ENCODE measurements around the gene ERVW-1. TPM values are rescaled to one million over a fixed set of nuclear protein-coding genes. Genes with fewer than 3 reads are reported as not detected.

Gene ERVW-1
- total RNA-seq, 2 experiments from 2014 or later = not detected

DNA sequence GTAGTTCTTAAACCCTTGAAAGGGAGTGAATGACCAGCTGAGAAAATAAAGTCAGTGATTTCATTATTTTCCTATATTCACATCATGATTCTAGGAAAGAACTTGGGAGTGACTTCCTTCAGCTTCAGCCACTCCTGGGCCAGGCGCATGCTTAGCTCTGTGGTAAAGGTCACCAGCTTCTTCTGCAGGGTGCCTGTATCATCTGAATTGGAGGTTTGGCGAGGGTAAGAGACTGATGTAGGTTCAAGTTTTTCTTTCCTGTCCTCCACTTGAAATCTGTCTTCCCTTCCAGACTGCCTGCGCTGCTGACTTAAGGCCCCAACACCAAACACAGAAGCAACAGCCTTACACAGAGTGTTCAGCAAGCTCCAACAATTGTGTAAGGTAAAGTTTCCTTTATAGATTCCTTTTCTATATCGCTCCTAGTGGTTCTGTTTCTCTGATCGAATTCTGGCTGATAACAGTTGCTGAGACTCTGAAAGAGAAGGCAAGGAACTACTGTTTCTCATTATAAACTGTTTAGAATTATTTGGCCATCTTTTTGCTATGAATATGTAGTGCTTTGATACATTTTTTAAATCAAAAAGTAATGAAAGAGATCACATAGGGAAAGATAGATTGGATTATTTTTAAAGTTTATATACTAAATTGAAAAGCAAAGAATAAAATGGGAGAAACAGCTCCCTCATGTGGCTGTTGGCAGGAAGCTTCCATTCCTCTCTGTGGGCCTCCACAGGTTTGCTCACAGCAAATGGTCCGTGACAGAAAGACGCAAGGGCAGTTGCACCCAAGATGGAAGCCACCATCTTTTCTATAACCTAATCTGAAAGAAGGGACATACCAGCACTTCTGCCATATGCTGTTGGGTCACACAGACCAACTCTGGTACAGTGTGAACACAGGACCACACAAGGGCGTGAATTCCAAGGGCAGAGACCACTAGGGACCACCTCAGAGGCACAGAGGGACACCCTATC, 16.4 kb downstream of the ERVW-1 start:
- H3K4me3 ChIP-seq (ENCODE audit: low read depth, low read length, poor library complexity, severe bottlenecking) = no peak overlapping the region
- no TSS peak for BruUV-seq (replicated peaks)
- H3K4me1 ChIP-seq (ENCODE audit: insufficient read depth, low read length, poor library complexity, severe bottlenecking) = no peaks in the 10 kb centered on the region
- H3K27ac ChIP-seq (ENCODE audit: low read depth, low read length, poor library complexity, severe bottlenecking) = no peak overlapping the region
- H3K79me2 ChIP-seq (ENCODE audit: insufficient read depth, low read depth, low read length) = no peaks in the 10 kb centered on the region
- H2AFZ ChIP-seq (ENCODE audit: low read length) = peak overlapping the region; percentile 76
- peaks cover 5% of the 10 kb centered on the region for H3K36me3 ChIP-seq (ENCODE audit: insufficient read depth, low read length)
- ChIA-PET CTCF (ENCODE audit: unreplicated experiment) (no interaction called here), POLR2A (interaction anchor here (0.6 to 1.3 kb wide), 4 partner anchors 11 to 1080 kb away, joined by 3 to 5 read pairs (median 4); no protein-coding TSS in a partner anchor)
- peak; percentile 67 for DNase-seq (ENCODE audit: low spot score)
- peak overlapping the region; percentile 13; the same call in 1 of the 2 replicates for H3K4me2 ChIP-seq (ENCODE audit: low read length)
- no peak for TF ChIP-seq EZH2phosphoT487 (IDR thresholded peaks at IDR 0.05; ENCODE audit: borderline replicate concordance, low read depth, low read length)
- TF ChIP-seq, protein P1, sequence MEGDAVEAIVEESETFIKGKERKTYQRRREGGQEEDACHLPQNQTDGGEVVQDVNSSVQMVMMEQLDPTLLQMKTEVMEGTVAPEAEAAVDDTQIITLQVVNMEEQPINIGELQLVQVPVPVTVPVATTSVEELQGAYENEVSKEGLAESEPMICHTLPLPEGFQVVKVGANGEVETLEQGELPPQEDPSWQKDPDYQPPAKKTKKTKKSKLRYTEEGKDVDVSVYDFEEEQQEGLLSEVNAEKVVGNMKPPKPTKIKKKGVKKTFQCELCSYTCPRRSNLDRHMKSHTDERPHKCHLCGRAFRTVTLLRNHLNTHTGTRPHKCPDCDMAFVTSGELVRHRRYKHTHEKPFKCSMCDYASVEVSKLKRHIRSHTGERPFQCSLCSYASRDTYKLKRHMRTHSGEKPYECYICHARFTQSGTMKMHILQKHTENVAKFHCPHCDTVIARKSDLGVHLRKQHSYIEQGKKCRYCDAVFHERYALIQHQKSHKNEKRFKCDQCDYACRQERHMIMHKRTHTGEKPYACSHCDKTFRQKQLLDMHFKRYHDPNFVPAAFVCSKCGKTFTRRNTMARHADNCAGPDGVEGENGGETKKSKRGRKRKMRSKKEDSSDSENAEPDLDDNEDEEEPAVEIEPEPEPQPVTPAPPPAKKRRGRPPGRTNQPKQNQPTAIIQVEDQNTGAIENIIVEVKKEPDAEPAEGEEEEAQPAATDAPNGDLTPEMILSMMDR (conservative IDR thresholded peaks at IDR 0.05; ENCODE audit: low read length) = peak; percentile 97
- H4K20me1 ChIP-seq (ENCODE audit: insufficient read depth, low read length) = no peaks in the 10 kb centered on the region
- intact Hi-C loops (cut with micrococcal nuclease; ENCODE audit: unreplicated experiment) = loop anchor here (1.0 to 10.0 kb wide), 2 partner anchors 37 to 593 kb away; no protein-coding TSS in a partner anchor
- no peaks in the 10 kb centered on the region for H3K9me2 ChIP-seq (ENCODE audit: insufficient read depth, low read length)
- H3K9me3 ChIP-seq (ENCODE audit: low read length) = no peaks in the 10 kb centered on the region

DNA sequence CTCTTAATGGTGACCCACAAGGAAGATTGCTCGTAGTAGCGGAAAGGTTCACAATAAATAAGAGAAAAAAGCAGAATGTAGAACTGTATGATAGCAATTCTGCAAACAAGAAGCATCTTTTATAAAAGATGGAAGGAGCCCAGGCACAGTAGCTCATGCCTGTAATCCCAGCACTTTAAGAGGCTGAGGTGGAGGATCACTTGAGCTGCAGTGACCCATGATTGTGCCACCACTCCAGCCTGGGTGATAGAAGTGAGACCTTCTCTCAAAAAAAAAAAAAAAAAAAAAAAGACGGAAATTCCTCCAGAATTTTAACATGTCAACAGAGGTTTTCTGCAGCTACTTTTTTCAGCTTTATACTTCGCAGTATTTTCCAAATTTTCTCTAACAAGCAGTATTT, 17.2 kb downstream of the ERVW-1 start:
- Histone ChIP-seq H3K9me3 (ENCODE audit: low read length) (no peaks in the 10 kb centered on the region), H3K4me2 (ENCODE audit: low read length) (no peak overlapping the region), H3K79me2 (ENCODE audit: insufficient read depth, low read depth, low read length) (no peaks in the 10 kb centered on the region), H3K36me3 (ENCODE audit: insufficient read depth, low read length) (peaks cover 13% of the 10 kb centered on the region), H3K4me3 (ENCODE audit: low read depth, low read length, poor library complexity, severe bottlenecking) (no peak overlapping the region), H3K27ac (ENCODE audit: low read depth, low read length, poor library complexity, severe bottlenecking) (no peak overlapping the region), H2AFZ (ENCODE audit: low read length) (no peak overlapping the region), H3K4me1 (ENCODE audit: insufficient read depth, low read length, poor library complexity, severe bottlenecking) (no peaks in the 10 kb centered on the region), H4K20me1 (ENCODE audit: insufficient read depth, low read length) (no peaks in the 10 kb centered on the region), H3K9me2 (ENCODE audit: insufficient read depth, low read length) (no peaks in the 10 kb centered on the region)
- intact Hi-C loops (cut with micrococcal nuclease; ENCODE audit: unreplicated experiment) = loop anchor here (10.0 kb wide), 1 partner anchor 594 kb away; no protein-coding TSS in a partner anchor
- TF ChIP-seq, protein P1 (conservative IDR thresholded peaks at IDR 0.05; ENCODE audit: low read length) = no peak
- TF ChIP-seq EZH2phosphoT487 (IDR thresholded peaks at IDR 0.05; ENCODE audit: borderline replicate concordance, low read depth, low read length) = no peak
- CTCF ChIA-PET (ENCODE audit: unreplicated experiment) = no interaction called here
- no peak for DNase-seq (ENCODE audit: low spot score)
- BruUV-seq (replicated peaks) = no TSS peak
- POLR2A ChIA-PET = interaction anchor here (0.6 to 1.3 kb wide), 3 partner anchors 10 to 1079 kb away, joined by 3 to 5 read pairs (median 4); no protein-coding TSS in a partner anchor
